Measurements from ENCODE around the gene TTC7B.

- TF ChIP-seq MAX (IDR thresholded peaks at IDR 0.05; ENCODE audit: low read depth, low read length) = no peak
- no peak for TF ChIP-seq ESRRA (IDR thresholded peaks at IDR 0.05; ENCODE audit: low read length)
- no peak for TF ChIP-seq MTA3 (IDR thresholded peaks at IDR 0.05; ENCODE audit: borderline replicate concordance, low read length)
- TF ChIP-seq ZBED1 (IDR thresholded peaks at IDR 0.05; ENCODE audit: borderline replicate concordance) = no peak
- no peak for TF ChIP-seq SMAD5 (IDR thresholded peaks at IDR 0.05; ENCODE audit: low read depth)
- TF ChIP-seq, protein P1, sequence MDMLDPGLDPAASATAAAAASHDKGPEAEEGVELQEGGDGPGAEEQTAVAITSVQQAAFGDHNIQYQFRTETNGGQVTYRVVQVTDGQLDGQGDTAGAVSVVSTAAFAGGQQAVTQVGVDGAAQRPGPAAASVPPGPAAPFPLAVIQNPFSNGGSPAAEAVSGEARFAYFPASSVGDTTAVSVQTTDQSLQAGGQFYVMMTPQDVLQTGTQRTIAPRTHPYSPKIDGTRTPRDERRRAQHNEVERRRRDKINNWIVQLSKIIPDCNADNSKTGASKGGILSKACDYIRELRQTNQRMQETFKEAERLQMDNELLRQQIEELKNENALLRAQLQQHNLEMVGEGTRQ (IDR thresholded peaks at IDR 0.05; ENCODE audit: borderline replicate concordance, low read depth, low read length) = no peak
- TF ChIP-seq SREBF2 (IDR thresholded peaks at IDR 0.05; ENCODE audit: low read length) = no peak
Measured at GRCh38 chr14:90489916-90490719, 326.1 kb downstream of the TTC7B start.
